ENCODE data around the gene SNRPD1.

GRCh38 chr18:21682371-21683051, 70.4 kb downstream of the SNRPD1 start:
- TF ChIP-seq CTCF (IDR thresholded peaks at IDR 0.05; ENCODE audit: low read depth, low read length, missing input control) (no peak), SP1 (IDR thresholded peaks at IDR 0.05) (no peak), GABPA (IDR thresholded peaks at IDR 0.05 in 1 of 2, conservative IDR thresholded peaks at IDR 0.05 in 1 of 2) (no peak), REST (IDR thresholded peaks at IDR 0.05) (no peak), RAD21 (IDR thresholded peaks at IDR 0.05) (no peak)
- TF ChIP-seq, protein P1, sequence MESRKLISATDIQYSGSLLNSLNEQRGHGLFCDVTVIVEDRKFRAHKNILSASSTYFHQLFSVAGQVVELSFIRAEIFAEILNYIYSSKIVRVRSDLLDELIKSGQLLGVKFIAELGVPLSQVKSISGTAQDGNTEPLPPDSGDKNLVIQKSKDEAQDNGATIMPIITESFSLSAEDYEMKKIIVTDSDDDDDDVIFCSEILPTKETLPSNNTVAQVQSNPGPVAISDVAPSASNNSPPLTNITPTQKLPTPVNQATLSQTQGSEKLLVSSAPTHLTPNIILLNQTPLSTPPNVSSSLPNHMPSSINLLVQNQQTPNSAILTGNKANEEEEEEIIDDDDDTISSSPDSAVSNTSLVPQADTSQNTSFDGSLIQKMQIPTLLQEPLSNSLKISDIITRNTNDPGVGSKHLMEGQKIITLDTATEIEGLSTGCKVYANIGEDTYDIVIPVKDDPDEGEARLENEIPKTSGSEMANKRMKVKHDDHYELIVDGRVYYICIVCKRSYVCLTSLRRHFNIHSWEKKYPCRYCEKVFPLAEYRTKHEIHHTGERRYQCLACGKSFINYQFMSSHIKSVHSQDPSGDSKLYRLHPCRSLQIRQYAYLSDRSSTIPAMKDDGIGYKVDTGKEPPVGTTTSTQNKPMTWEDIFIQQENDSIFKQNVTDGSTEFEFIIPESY (IDR thresholded peaks at IDR 0.05): no peak

Data from liver (tissue), 3 donors.